NCI-H524 treated with DMSO at 0.1 percent for 48 hours (cell line): ENCODE measurements around the gene SEMA3B.
"Not testable (repeated sequence)": the region's sequence is repeated elsewhere in the genome, so short reads cannot be mapped to it uniquely, and the experiment has no call there.

Experiments used
- DNase-seq: peaks from one replicate; lab custom pipeline; 2025; lab: John Stamatoyannopoulos, UW

SEMA3B gene

GRCh38 chr3:50258979-50259378 is 10.0 kb upstream of the SEMA3B start:
- no peak for DNase-seq

- DNase-seq: no peak
Measured at GRCh38 chr3:50259432-50260026, 9.4 kb upstream of the SEMA3B start.

GRCh38 chr3:50260027-50260941 is 8.7 kb upstream of the SEMA3B start:
- DNase-seq: no peak

GRCh38 chr3:50260942-50261441 is 8.0 kb upstream of the SEMA3B start:
- DNase-seq: no peak

- DNase-seq: no peak
Measured at GRCh38 chr3:50261505-50261904, 7.4 kb upstream of the SEMA3B start.

GRCh38 chr3:50262200-50262599 is 6.7 kb upstream of the SEMA3B start:
- not testable (repeated sequence) for DNase-seq

- DNase-seq: no peak
Measured at GRCh38 chr3:50262778-50263177, 6.2 kb upstream of the SEMA3B start.

- no peak for DNase-seq
Measured at GRCh38 chr3:50263478-50264382, 5.2 kb upstream of the SEMA3B start.

GRCh38 chr3:50264383-50264963 is 4.5 kb upstream of the SEMA3B start:
- DNase-seq: no peak

- no peak for DNase-seq
Measured at GRCh38 chr3:50264964-50265485, 3.9 kb upstream of the SEMA3B start.

GRCh38 chr3:50265571-50265970 is 3.4 kb upstream of the SEMA3B start:
- no peak for DNase-seq

- DNase-seq: no peak
Measured at GRCh38 chr3:50266017-50266416, 2.9 kb upstream of the SEMA3B start.

GRCh38 chr3:50266836-50267235 is 2.1 kb upstream of the SEMA3B start:
- DNase-seq: no peak

GRCh38 chr3:50267280-50267913 is 1.6 kb upstream of the SEMA3B start:
- no peak for DNase-seq

- no peak for DNase-seq
Measured at GRCh38 chr3:50268276-50268675, 671 bp upstream of the SEMA3B start.

GRCh38 chr3:50269460-50269859 is 513 bp downstream of the SEMA3B start:
- no peak for DNase-seq

- DNase-seq: no peak
Measured at GRCh38 chr3:50269977-50270413, 1.0 kb downstream of the SEMA3B start.

GRCh38 chr3:50270422-50271224 is 1.7 kb downstream of the SEMA3B start:
- no peak for DNase-seq

- DNase-seq: no peak
Measured at GRCh38 chr3:50271314-50271936, 2.5 kb downstream of the SEMA3B start.

- not testable (repeated sequence) for DNase-seq
Measured at GRCh38 chr3:50272538-50272910, 3.6 kb downstream of the SEMA3B start.
